Measurements from ENCODE around the gene TULP3.

Gene TULP3

DNA sequence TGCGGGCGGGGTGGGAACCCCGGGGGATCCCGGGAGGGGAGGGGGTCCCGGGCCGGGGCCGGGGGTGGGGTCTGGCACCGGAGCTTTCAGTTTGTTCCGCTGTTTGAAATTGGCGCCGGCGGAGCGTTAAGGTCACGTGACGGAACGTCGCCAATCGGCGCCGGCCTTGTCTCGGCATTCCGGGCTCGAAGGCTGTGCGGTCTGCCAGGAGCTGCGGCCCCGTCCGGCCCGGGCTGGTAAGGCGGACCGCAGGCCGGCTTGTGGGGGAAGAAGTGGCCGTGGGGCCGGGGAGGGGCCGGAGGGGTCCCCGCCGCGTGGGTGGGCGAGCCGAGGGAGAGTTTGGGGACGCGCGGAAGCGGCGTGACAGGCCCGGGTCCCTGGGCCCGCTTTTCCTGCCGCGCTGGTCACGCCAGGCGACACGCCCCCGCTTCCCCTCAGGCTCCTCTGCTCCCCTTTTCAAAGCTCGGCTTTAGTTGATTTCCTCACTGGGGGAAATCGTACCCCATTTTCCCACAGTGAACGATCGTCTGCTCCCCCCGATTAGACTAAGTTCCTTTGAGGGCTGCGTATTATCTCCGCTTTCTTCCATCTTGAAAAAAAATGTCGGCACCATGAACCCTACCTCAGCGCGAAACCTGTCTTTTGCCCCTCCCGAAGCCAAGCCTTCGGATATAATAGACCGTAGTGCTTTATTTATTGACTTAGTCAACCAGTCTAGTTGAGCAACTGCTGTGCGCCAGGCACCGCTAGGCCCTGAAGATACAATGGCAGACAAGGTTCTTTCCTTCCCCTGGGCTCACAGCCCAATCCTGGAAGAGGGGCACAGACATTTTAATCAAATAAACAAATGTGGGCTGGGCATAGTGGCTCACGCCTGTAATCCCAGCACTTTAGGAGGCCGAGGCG, 13.4 kb upstream of the TULP3 start, which contains the start of the genes FOXM1 and RHNO1:
FOXM1 (minus strand) TSS at position 128 of the 906 bp plus-strand sequence. CDS start 2,696 bp downstream, outside the sequence.
RHNO1 (plus strand) TSS at position 177 of the 906 bp plus-strand sequence. CDS start 8,144 bp downstream, outside the sequence.
- peak; percentile 75 to 81 for DNase-seq (ENCODE audit: low read depth in 2 of 2)

DNA sequence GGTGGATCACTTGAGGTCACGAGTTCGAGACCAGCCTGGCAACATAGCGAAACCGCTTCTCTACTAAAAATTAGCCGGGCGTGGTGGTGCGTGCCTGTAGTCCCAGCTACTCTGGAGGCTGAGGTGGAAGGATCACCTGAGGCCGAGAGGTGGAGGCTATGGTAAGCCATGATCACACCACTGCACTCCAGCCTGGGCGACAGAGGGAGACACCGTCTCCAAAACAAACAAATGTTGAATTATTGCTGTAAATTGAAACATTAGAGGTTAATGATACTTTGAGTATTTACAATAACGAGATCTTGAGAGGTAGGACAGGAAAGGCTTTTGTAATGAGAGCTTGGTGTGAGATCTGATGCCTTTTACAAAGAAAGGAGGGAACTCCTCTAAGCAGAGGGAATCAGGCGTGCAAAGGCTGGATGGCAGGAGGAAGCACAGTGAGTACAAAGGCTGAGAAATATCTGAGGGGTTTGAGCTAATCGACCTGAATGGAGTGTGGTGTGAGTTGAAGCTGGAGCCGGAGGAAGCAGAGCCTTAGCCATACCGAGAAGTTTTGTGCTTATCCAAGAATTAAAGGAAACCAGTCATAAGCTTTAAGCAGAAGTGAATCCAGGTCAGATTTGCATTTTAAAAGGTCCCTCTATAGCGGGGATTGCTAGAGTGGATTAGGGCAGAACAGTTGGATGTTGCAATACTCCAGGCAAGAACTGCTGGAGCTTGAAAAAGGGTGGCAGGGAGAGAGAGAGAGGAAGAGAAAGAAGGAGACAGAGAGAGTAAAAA, 12.5 kb upstream of the TULP3 start:
- DNase-seq (ENCODE audit: low read depth in 2 of 2), result no peak

DNA sequence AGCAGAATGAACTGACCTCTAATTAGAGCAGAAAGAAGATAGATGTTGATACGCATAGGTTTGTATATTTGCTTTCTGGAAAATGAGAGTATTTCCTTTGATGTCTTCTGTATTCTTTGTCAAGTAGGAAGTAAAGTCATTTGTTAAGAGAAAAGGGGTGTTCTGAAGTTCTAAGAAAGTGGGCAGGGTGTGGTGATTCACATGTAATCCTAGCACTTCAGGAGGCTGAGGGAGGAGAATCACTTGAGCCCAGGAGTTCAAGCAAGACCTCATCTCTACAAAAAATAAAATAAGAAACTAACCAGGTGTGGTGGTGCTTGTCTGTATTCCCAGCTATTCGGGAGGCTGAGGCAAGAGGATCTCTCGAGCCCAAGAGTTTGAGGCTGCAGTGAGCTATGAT, 10.8 kb upstream of the TULP3 start:
- DNase-seq (ENCODE audit: low read depth in 2 of 2), result no peak

DNA sequence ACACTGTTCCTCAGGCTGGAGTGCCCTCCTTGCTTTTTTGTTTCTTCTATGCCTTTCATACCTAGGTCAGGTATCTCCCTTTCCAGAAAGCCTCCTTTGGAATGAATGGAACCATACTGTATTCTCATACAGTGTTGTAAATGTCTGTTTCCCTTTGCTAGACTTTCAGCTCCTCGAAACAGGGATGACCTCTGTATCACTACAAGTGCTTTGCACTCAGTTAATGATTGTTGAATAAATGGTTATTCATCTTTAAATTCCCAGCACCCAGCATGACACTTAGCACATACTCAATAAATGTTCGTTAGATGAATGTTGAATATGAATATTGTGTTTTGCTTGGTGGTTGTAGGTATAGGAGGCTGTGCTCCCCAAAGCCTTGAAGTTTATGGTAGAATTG, 5.9 kb upstream of the TULP3 start:
- DNase-seq (ENCODE audit: low read depth in 2 of 2), result no peak

DNA sequence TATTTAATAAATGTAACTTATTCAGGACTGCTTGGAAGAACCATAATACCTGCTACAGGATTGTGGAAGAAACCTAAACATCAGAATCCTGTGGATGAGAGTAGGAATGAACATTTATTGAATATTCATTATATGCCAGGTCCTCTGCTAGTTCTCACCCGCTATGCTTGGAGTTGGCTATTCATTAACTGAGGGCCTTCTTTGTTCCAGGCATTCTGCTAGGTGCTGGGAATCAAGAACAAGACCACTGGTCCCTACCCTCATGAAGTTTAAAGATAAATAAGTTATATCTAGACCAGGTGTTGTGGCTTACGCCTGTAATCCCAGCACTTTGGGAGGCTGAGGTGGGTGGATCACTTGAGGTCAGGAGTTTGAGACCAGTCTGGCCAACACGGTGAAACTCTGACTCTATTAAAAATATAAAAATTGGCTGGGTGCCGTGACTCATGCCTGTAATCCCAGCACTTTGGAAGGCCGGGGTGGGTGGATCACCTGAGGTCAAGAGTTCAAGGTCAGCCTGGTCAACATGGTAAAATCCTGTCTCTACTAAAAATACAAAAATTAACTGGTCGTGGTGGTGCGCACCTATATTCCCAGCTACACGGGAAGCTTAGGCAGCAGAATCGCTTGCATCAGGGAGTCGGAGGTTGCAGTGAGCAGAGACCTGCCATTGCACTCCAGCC, 3.8 kb upstream of the TULP3 start:
- no peak for DNase-seq (ENCODE audit: low read depth in 2 of 2)

DNA sequence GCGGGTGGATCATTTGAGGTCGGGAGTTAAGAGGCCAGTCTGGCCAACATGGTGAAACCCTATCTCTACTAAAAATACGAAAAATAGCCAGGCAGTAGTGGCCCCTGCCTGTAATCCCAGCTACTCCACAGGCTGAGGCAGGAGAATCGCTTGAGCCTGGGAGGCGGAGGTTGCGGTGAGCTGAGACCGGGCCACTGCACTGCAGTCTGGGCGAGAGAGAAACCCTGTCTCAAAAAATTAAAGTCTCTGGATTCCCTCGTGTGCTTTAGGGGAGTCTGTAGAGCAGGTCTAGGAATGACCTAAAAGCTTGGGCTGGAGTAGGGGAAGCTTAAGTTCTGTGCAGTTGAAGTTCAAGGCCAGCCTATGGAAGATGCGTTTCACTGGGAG, 697 bp upstream of the TULP3 start:
- DNase-seq (ENCODE audit: low read depth in 2 of 2), result no peak

DNA sequence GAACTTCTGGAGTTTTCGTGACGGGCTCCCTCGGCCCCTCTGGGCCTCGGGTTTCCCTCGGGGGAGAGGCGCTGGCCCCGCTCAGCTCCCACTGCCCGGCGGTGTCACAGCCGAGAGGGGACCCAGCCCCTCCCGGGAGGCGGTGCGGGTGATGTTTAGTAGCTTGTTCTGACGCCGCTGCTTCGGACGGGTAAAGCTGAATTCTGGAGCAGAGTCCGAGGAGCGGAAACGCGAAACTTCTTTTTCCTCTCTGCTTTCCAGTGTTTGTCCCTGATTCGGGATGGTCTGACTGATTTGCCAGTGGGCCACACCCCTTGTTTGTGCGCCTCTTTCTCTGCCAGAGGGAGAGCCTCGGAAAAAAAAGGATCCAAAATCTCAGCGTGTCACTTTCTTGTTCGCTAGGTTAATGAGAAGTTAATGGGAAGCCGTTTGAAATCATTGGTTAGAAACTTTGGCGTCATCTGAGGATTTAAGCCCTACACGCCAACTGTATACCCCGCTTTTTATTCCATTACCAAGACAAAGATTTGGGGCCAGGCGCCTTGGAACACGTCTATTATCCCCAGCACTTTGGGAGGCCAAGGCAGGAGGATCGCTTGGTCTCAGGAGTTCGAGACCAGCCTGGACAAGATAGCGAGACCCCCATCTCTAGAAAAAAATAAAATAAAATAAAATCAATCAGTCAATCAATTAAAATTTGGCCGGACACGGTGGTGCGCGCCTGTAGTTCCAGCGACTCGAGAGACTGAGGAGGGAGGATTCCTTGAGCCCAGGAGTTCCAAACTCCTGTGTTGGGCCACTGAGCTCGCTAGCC, 756 bp downstream of the TULP3 start:
- DNase-seq (ENCODE audit: low read depth in 2 of 2), result no peak

DNA sequence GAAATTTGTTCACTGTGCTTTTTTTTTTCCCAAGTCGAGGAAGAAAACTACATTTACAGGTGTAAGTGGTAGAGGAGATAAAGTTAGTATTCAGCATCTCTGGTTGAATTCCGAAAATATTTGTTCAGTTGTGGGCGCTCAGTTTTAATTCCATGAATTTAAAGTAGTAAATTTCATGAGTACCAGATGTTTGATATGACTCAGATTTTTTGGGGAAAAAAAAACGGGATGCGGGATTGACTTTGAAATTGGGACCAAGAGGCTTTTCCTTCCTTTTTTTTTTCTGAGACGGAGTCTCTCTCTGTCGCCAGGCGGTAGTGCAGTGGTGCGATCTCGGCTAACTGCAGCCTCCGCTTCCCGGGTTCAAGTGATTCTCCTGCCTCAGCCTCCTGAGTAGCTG, 1.6 kb downstream of the TULP3 start:
- DNase-seq (ENCODE audit: low read depth in 2 of 2), result no peak

DNA sequence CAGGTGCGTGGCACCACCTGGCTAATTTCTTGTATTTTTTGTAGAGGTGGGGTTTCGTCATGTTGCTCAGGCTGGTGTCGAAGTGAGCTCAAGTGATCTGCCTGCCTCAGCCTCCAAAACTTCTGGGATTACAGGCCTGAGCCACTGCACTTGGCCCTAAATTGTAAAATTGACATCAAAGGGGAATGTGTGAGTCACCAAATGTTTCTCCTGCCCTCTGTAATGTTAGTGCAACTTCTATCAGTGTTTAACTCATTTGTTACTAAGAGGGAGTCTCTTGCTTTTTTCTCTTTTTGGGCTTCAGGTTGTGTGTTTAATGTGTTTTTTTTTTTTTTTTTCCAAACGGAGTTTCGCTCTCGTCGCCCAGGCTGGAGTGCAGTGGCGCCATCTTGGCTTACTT, 2.3 kb downstream of the TULP3 start:
- DNase-seq (ENCODE audit: low read depth in 2 of 2), result no peak

DNA sequence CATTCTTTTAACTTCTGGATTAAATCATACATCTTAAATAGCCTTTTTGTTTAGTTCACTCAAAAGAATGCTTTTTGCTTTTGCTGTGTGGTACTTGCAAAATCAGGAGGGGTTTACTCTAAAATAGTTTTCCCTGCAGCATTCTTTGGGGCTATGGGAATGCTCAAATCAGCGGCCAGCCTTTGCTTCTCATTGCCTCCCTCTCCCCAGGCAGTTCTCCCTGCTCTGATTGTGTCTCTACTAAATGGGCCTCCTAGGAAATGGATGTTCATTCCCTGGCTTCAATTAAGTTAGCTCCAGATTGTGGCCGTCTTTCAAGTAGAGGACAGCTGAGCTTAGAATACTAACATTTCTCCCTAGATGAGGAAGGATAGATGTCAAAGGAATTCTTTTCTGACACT, 4.4 kb downstream of the TULP3 start:
- DNase-seq (ENCODE audit: low read depth in 2 of 2), result no peak

DNA sequence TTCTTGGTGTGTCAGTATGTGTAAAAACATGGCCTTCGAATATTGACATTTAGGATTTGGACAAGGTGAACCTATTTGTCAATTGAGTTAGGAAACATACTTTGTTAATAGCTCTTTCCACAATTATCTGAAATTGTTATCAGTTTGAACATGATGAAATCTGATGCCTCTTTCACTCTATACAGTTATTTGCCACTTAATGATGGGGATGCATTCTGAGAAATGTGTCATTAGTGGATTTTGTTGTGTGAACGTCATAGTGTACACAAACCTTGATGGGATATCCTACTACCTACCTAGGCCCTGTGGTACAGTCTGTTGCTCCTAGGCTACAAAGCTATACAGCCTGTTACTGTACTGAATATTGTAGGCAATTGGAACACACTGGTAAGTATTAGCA, 4.8 kb downstream of the TULP3 start:
- no peak for DNase-seq (ENCODE audit: low read depth in 2 of 2)

DNA sequence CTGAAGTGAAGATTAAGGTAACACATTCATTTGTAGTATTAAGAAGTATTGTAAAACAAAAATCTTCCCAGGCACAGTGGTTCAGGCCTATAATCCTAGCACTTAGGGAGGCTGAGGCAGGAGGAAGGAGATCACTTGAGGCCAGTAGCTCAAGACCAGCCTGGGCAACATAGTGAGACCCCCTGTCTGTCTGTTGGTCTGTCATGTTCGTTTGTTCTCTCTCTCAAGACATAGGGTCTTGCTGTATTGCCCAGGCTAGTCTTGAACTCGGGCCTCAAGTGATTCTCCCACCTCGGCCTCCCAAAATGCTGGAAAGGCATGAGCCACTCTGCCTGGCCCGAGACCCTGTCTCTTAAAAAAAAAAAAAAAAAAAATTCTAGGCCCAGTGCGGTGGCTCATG, 6.7 kb downstream of the TULP3 start:
- no peak for DNase-seq (ENCODE audit: low read depth in 2 of 2)

DNA sequence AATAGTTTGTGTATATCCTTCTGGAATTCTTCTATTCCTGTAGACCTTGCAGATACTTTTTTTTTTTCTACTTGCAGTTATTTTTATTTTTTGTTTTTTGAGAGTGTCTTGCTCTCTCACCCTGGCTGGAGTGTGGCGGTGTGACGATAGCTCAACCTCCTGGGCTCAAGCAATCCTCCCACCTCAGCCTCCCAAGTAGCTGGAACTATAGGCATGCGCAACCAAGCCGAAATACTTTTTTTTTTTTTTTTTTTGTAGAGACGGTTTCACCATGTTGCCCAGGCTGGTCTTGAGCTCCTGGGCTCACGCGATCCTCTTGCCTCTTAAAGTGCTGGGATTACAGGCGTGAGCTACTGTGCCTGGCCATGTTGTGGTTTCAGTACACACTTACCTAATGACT, 10.0 kb downstream of the TULP3 start:
- DNase-seq (ENCODE audit: low read depth in 2 of 2), result no peak

DNA sequence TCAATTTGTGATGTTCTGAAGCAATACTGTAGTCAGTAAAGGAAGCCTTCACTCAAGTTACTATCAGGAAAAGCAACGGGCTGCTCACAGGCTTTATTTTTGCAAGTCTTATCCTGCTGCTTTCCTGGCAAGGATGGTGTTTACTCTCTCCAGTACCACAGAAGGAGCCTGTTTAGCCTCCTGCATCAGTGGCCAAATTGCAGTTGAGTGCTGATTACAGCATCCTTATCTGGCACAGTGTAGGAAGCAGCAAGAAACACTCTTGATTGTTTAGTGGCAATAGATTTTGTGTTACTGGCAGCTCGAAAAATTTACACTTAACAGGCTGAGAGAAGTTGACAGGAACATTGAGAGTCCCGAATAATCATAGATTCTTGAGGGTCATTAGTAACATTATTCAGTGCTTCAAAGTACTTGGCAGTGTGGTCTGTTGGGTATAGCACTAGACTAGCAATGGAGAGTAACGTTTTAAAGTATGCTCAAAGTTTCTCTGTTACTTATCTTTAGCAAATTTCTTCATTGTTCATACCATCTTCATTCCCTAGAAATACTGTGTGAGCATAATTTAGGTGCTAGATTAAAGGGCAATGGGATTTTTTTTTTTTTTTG, 11.7 kb downstream of the TULP3 start:
- DNase-seq (ENCODE audit: low read depth in 2 of 2), result no peak

DNA sequence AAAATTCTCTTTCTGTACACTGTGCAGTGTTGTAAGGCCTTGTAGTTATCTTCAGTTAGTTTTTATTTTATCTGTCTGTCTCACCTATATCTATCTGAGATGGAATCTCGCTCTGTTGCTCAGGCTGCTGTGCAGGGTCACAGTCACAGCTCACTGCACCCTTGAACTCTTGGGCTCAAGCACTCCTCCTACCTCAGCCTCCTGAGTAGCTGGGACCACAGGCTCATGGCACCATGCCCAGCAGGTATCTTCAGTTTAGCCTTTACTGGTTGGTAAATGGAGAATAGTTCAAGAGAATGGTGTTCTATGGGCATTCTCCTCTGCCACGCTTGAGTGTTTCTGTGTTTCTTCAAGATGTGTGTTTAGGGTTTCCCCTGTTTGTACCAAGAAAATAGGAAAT, 13.6 kb downstream of the TULP3 start:
- no peak for DNase-seq (ENCODE audit: low read depth in 2 of 2)

DNA sequence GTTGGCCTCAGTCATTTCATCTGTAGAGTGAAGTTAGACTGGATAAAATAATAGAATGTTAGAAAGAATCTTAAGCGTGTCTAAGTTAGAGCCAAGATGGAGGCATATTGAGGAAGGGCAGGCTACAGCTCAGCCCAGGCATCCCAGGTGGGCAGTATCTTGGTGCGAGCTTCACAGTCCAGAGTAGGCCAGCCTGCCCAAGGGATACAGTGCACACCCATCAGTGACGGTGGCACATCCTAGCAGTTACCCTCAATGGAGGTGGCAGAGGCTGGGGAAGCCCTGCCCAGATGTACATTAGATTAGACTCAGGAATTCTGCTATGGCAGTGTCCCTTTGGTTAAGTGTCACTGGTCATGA, 21.5 kb downstream of the TULP3 start:
- no peak for DNase-seq (ENCODE audit: low read depth in 2 of 2)

DNA sequence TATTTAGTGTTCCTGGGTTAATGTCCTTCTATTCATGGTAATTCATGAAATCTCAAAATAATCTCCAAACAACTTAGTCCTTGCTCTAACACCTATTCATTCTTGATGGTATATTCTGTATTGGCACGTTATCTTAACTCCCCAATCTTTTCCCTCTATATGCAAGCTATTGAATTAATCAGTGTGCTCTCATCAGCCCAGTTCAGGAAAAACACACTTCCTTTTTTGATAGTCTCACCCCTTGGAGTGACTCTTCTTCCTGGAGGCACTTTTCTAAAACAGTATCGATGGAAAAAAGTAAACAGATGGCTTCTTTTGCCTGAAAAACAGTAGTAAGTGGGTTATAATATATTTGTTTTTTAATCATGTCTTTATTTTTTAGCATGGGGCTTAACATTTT, 28.6 kb downstream of the TULP3 start:
- DNase-seq (ENCODE audit: low read depth in 2 of 2), result no peak

DNA sequence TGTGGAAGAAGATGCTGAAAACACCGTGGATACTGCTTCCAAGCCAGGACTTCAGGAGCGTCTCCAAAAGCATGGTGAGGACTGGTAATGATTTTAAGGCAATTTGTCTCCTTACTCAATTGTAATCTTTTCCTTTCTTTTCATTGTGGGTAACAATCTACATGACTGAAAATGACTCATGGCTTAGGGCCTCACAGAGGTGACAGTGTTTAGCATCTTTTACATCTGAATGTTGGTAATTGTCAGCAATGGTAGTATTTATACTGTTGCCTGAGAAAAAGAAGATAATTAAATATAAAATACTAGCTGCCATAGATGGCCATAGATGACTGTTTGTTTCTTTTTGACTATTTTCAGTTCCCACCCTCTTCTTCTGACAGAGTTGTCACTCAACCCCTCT, 31.6 kb downstream of the TULP3 start:
- no peak for DNase-seq (ENCODE audit: low read depth in 2 of 2)

DNA sequence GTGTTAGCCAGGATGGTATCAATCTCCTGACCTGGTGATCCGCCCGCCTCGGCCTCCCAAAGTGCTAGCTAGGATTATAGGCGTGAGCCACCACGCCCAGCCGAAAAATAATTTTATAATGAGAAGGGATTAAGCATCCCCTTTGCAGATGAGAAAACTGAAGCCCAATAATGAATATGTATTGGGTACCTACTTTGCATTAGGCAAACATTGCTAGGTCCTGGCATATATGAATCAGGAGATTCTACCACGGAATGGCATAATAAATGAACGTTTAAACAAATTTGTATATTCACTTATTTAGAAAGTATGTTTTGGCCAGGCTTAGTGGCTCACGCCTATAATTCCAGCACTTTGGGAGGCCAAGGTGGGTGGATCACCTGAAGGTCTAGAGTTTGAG, 32.4 kb downstream of the TULP3 start:
- no peak for DNase-seq (ENCODE audit: low read depth in 2 of 2)

DNA sequence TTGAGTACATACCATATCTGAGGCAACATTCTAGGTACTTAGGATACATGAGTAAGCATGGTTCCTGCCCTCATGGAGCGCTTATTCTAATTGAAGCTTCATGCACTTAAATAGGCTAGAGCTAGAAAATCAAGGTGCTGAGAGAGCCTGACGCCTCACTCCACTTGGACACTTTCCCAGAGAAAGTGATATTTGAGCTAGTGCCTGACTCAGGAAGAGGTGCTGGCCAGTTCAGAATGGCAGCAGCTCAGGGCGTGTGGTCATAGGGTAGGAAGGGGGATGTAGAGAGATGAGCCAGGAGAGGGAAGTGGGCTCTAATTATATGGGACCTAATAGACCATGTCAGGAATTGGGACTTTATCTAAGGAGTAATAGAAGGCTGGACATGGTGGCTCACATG, 33.3 kb downstream of the TULP3 start:
- DNase-seq (ENCODE audit: low read depth in 2 of 2), result no peak

DNA sequence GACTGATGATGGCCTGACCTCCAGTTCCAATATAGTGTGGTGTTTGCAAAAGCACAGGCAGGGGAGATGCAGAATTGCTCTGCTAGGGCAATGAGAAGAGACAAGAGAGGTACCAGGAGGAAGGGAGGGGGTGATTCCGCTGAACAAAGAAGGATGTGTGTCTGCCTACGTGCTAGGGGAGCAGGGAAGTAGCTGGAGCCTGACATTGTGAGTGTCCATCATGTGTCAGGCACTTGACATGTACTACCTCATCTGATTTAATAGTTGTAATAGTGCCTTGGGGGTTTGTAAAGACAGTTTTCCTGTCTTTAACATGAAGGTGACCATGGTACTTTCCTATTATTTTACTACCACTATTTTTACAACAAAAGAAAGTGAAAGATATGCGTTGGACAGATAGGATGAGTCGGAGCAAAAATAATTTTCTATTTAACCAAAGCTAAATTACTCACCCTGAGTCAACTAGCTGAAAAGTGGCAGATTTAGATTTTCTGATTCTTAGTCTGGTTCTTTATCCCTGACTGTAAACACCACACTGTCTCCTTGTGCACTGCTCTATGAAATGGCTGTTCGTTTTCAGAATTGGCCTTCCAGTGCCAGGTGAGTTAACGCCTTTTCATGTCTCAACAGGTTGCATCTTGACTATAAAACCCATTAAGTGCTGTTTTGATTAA, 34.8 kb downstream of the TULP3 start:
- DNase-seq (ENCODE audit: low read depth in 2 of 2), result no peak
